ENCODE data around the gene HAS3. TPM values are rescaled to one million over a fixed set of nuclear protein-coding genes. Genes with fewer than 3 reads are reported as not detected.

HAS3 gene
- total RNA-seq, 1 experiment from 2014 or later, result 92.5 TPM

GRCh38 chr16:69093974-69094373 lies 11.5 kb upstream of the HAS3 start:
- no peaks in the 10 kb centered on the region for H3K4me1 ChIP-seq (ENCODE audit: insufficient read depth, low read length)
- DNase-seq, result no peak
- H2AFZ ChIP-seq (ENCODE audit: low read length), result no peak overlapping the region
- TF ChIP-seq, protein P1, sequence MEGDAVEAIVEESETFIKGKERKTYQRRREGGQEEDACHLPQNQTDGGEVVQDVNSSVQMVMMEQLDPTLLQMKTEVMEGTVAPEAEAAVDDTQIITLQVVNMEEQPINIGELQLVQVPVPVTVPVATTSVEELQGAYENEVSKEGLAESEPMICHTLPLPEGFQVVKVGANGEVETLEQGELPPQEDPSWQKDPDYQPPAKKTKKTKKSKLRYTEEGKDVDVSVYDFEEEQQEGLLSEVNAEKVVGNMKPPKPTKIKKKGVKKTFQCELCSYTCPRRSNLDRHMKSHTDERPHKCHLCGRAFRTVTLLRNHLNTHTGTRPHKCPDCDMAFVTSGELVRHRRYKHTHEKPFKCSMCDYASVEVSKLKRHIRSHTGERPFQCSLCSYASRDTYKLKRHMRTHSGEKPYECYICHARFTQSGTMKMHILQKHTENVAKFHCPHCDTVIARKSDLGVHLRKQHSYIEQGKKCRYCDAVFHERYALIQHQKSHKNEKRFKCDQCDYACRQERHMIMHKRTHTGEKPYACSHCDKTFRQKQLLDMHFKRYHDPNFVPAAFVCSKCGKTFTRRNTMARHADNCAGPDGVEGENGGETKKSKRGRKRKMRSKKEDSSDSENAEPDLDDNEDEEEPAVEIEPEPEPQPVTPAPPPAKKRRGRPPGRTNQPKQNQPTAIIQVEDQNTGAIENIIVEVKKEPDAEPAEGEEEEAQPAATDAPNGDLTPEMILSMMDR (conservative IDR thresholded peaks at IDR 0.05; ENCODE audit: low read depth, low read length), result no peak
- TF ChIP-seq EZH2 (IDR thresholded peaks at IDR 0.05; ENCODE audit: low read length, unreplicated experiment) (no peak), EZH2phosphoT487 (IDR thresholded peaks at IDR 0.05; ENCODE audit: borderline replicate concordance, low read length) (no peak)
- H3K79me2 ChIP-seq (ENCODE audit: low read length), result no peaks in the 10 kb centered on the region
- H3K9ac ChIP-seq (ENCODE audit: low read length), result no peak overlapping the region
- H4K20me1 ChIP-seq (ENCODE audit: low read length), result no peaks in the 10 kb centered on the region
- ChIA-PET CTCF (no interaction called here), POLR2A (ENCODE audit: unreplicated experiment) (no interaction called here)
- H3K9me3 ChIP-seq (ENCODE audit: low read length), result no peaks in the 10 kb centered on the region
- no peak overlapping the region for H3K4me2 ChIP-seq (ENCODE audit: low read length)
- no TSS peak for BruUV-seq (replicated peaks)
- no peak for ATAC-seq
- no peaks in the 10 kb centered on the region for H3K9me2 ChIP-seq (replicated peaks; ENCODE audit: low read length)
- no peaks in the 10 kb centered on the region for H3K36me3 ChIP-seq (ENCODE audit: low read depth, low read length)
- H3K27ac ChIP-seq (ENCODE audit: low read length), result no peak overlapping the region
- no peaks in the 10 kb centered on the region for H3F3A ChIP-seq (ENCODE audit: low read length, unreplicated experiment)
- intact Hi-C loops (cut with micrococcal nuclease), result no loop called here
- no peaks in the 10 kb centered on the region for H3K27me3 ChIP-seq (ENCODE audit: low read length)
- H3K4me3 ChIP-seq (ENCODE audit: low read length), result no peak overlapping the region

DNA sequence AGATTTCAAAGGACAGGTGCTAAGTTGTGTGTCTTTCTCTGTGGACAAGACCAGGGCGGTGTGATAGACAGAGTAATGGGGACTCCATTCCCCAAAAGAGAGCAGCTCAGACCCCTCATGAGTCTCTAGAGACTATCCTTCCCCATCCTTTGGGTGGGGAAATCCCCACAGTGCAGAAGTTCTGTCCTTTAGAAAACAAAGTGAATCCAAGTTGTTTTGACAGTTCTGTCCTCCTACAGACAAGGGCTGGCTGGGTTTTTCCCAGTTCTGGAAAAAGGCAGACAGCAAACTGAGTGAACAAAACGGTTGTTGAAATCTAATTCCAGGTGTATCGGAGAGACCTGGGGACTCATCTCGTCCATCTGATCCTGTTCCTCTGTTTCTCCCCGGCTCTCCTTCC lies 11.0 kb upstream of the HAS3 start:
- CTCF ChIA-PET, result no interaction called here
- Histone ChIP-seq H2AFZ (ENCODE audit: low read length) (no peak overlapping the region), H3K79me2 (ENCODE audit: low read length) (no peaks in the 10 kb centered on the region), H3K4me1 (ENCODE audit: insufficient read depth, low read length) (no peaks in the 10 kb centered on the region), H3K4me2 (ENCODE audit: low read length) (no peak overlapping the region), H3K9me3 (ENCODE audit: low read length) (no peaks in the 10 kb centered on the region), H3K27ac (ENCODE audit: low read length) (no peak overlapping the region), H3K27me3 (ENCODE audit: low read length) (no peaks in the 10 kb centered on the region), H3K36me3 (ENCODE audit: low read depth, low read length) (no peaks in the 10 kb centered on the region), H3K9ac (ENCODE audit: low read length) (no peak overlapping the region), H3F3A (ENCODE audit: low read length, unreplicated experiment) (no peaks in the 10 kb centered on the region), H4K20me1 (ENCODE audit: low read length) (no peaks in the 10 kb centered on the region), H3K4me3 (ENCODE audit: low read length) (no peak overlapping the region), H3K9me2 (replicated peaks; ENCODE audit: low read length) (no peaks in the 10 kb centered on the region)
- no peak for ATAC-seq
- no TSS peak for BruUV-seq (replicated peaks)
- POLR2A ChIA-PET (ENCODE audit: unreplicated experiment), result no interaction called here
- TF ChIP-seq, protein P1 (conservative IDR thresholded peaks at IDR 0.05; ENCODE audit: low read depth, low read length), result no peak
- no peak for TF ChIP-seq EZH2phosphoT487 (IDR thresholded peaks at IDR 0.05; ENCODE audit: borderline replicate concordance, low read length)
- no peak for TF ChIP-seq EZH2 (IDR thresholded peaks at IDR 0.05; ENCODE audit: low read length, unreplicated experiment)
- intact Hi-C loops (cut with micrococcal nuclease), result no loop called here
- no peak for DNase-seq

DNA sequence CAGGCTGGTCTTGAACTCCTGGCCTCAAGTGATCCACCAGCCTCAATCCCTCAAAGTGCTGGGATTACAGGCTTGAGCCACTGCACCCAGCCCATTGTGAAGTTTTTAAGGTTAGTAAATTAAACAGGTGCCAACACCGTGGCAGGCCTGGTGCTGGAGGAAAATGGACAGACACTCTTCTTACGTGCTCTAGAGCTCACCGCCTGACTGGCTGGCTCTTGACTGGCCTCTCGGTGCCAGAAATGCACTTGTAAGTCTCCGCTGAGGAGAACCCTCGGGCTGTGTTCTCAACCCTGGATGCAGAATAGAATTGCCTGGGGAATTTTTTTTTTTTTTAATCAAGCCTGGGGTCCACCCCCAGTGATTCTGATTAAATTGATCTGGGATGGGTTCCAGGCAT lies 10.3 kb upstream of the HAS3 start:
- no peaks in the 10 kb centered on the region for H3K9me3 ChIP-seq (ENCODE audit: low read length)
- TF ChIP-seq, protein P1 (conservative IDR thresholded peaks at IDR 0.05; ENCODE audit: low read depth, low read length), result no peak
- H3F3A ChIP-seq (ENCODE audit: low read length, unreplicated experiment), result no peaks in the 10 kb centered on the region
- ATAC-seq (no peak), DNase-seq (no peak)
- H3K9me2 ChIP-seq (replicated peaks; ENCODE audit: low read length), result no peaks in the 10 kb centered on the region
- CTCF ChIA-PET, result no interaction called here
- no peak overlapping the region for H3K4me3 ChIP-seq (ENCODE audit: low read length)
- H3K9ac ChIP-seq (ENCODE audit: low read length), result no peak overlapping the region
- H2AFZ ChIP-seq (ENCODE audit: low read length), result no peak overlapping the region
- H3K27me3 ChIP-seq (ENCODE audit: low read length), result no peaks in the 10 kb centered on the region
- no peaks in the 10 kb centered on the region for H3K79me2 ChIP-seq (ENCODE audit: low read length)
- H3K4me1 ChIP-seq (ENCODE audit: insufficient read depth, low read length), result no peaks in the 10 kb centered on the region
- no TSS peak for BruUV-seq (replicated peaks)
- no peaks in the 10 kb centered on the region for H4K20me1 ChIP-seq (ENCODE audit: low read length)
- intact Hi-C loops (cut with micrococcal nuclease), result no loop called here
- no peaks in the 10 kb centered on the region for H3K36me3 ChIP-seq (ENCODE audit: low read depth, low read length)
- POLR2A ChIA-PET (ENCODE audit: unreplicated experiment), result no interaction called here
- H3K27ac ChIP-seq (ENCODE audit: low read length), result no peak overlapping the region
- H3K4me2 ChIP-seq (ENCODE audit: low read length), result no peak overlapping the region

All from PC-3 (cell line).